GM18907 (cell line): ENCODE results near the gene SUPV3L1.

Experiments
- ATAC-seq: cut with Tn5 transposase; IDR thresholded peaks from one replicate; pipeline ENCODE4 v1.9.1; 2021; ENCODE audit warnings: mild to moderate bottlenecking, moderate library complexity; ENCODE audit not compliant: unreplicated experiment

SUPV3L1 gene

GRCh38 chr10:69253171-69253570, 73.1 kb downstream of the SUPV3L1 start:
- ATAC-seq: no peak

- ATAC-seq: no peak
These were observed 74.8 kb downstream of the SUPV3L1 start for GRCh38 chr10:69254877-69255276.
